Parathyroid adenoma (tissue), 2 donors: ENCODE results near the gene DOCK2.

ENCODE experiments used
- H2AFZ ChIP-seq: fragments of 300-600 bp; sonication (generic); one replicate; pipeline ENCODE4 v1.7.0; 2017; ENCODE audit warnings: antibody characterized with exemption, mild to moderate bottlenecking
- H3K27ac ChIP-seq: fragments of 300-600 bp; sonication (generic); one replicate; pipeline ENCODE4 v1.7.0; 2017
- H3K27me3 ChIP-seq: fragments of 300-600 bp; sonication (generic); one replicate; pipeline ENCODE4 v1.7.0; 2017; ENCODE audit warnings: low read length; ENCODE audit not compliant: control insufficient read depth, insufficient read depth
- H3K36me3 ChIP-seq: fragments of 300-600 bp; sonication (generic); one replicate; pipeline ENCODE4 v1.7.0; 2017; ENCODE audit warnings: low read length; ENCODE audit not compliant: control insufficient read depth, insufficient read depth
- H3K4me1 ChIP-seq: fragments of 300-600 bp; sonication (generic); one replicate; pipeline ENCODE4 v1.7.0; 2017; ENCODE audit warnings: control low read depth
- H3K4me2 ChIP-seq: fragments of 300-600 bp; sonication (generic); one replicate; pipeline ENCODE4 v1.7.0; 2017; ENCODE audit warnings: low read length
- H3K4me3 ChIP-seq: fragments of 300-600 bp; sonication (generic); one replicate; pipeline ENCODE4 v1.7.0; 2017; ENCODE audit warnings: low read depth, low read length
- H3K79me2 ChIP-seq: fragments of 300-600 bp; sonication (generic); one replicate; pipeline ENCODE4 v1.7.0; 2017; ENCODE audit warnings: control low read depth
- H3K9ac ChIP-seq: fragments of 300-600 bp; sonication (generic); one replicate; pipeline ENCODE4 v1.7.0; 2017; ENCODE audit warnings: mild to moderate bottlenecking
- H3K9me3 ChIP-seq: fragments of 300-600 bp; sonication (generic); one replicate; pipeline ENCODE4 v1.7.0; 2017; ENCODE audit warnings: low read length; ENCODE audit not compliant: control insufficient read depth
- TF ChIP-seq, protein P1 (sequence below): fragments of 300-600 bp; sonication (generic); IDR thresholded peaks from one replicate; pipeline ENCODE4 v1.7.0; 2017; ENCODE audit warnings: antibody characterized with exemption, mild to moderate bottlenecking
- donor health status: primary hyperparathyroidism.

Gene DOCK2

DNA sequence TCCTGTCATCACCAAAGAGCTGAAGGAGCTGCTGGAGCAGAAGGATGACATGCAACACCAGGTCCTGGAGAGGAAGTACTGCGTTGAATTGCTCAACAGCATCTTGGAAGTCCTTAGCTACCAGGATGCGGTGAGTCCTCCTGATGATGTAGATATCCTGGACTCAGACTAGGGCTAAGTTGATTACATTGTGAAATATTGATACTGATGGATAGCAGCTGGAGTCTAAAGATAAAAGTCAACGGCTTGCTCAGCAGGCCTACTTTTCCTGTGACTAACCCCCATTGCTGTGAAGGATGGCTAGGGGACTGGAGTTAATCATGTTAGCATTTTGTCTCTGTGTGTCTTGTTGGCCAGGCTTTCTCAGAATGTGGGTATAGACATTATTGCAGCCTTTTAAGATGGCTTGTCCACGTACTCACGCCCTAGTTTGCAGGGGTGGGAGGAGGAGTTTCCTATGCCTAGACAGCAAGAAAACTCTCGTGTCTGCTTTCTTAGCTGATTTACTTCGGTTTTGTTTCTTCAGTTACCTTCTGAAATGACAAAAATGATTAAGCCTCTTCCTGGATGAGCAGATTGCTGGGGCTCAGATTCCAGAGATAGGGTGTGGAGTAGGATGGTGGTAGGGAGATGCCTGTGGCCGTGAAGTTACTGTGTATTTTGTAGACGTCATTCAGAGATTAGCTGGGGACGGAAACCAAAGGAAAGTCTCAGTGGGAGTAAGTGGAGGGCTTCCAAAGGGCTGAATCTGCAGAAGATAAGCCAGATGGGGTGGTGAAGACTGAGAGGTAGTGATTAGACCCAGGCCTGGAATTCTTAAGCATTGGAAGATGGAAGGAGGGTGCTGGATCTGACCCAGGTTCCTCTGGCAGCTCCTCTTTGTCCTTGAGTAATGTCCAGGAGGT is 166.3 kb downstream of the DOCK2 start:
- TF ChIP-seq, protein P1, sequence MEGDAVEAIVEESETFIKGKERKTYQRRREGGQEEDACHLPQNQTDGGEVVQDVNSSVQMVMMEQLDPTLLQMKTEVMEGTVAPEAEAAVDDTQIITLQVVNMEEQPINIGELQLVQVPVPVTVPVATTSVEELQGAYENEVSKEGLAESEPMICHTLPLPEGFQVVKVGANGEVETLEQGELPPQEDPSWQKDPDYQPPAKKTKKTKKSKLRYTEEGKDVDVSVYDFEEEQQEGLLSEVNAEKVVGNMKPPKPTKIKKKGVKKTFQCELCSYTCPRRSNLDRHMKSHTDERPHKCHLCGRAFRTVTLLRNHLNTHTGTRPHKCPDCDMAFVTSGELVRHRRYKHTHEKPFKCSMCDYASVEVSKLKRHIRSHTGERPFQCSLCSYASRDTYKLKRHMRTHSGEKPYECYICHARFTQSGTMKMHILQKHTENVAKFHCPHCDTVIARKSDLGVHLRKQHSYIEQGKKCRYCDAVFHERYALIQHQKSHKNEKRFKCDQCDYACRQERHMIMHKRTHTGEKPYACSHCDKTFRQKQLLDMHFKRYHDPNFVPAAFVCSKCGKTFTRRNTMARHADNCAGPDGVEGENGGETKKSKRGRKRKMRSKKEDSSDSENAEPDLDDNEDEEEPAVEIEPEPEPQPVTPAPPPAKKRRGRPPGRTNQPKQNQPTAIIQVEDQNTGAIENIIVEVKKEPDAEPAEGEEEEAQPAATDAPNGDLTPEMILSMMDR = no peak
- Histone ChIP-seq H3K9me3 (no peaks in the 10 kb centered on the region), H3K27me3 (no peaks in the 10 kb centered on the region), H3K79me2 (no peaks in the 10 kb centered on the region), H3K9ac (no peak overlapping the region), H3K4me2 (no peak overlapping the region), H3K27ac (no peak overlapping the region), H3K4me3 (no peak overlapping the region), H3K4me1 (no peaks in the 10 kb centered on the region), H2AFZ (peak overlapping the region; percentile 16), H3K36me3 (no peaks in the 10 kb centered on the region)

DNA sequence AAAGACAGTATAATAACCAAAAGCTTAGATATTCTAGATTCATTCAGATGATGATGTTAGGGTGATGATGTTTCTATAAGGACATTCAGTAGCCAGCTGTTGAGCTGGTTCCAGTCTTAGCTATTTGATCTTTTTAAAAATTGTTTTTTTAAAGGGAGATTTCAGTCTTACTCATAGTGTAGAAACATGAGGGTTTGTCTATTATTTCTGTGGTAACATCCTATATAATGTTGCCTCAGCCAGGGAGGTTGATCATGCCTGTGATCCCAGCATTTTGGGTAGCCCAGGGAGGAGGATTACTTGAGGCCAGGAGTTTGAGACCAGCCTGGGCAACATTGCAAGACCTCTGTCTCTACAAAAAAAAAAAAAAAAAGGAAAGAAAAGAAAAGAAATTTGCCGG is 167.8 kb downstream of the DOCK2 start:
- H2AFZ ChIP-seq = no peak overlapping the region
- H3K9ac ChIP-seq = no peak overlapping the region
- TF ChIP-seq, protein P1 = no peak
- no peak overlapping the region for H3K4me2 ChIP-seq
- no peaks in the 10 kb centered on the region for H3K27me3 ChIP-seq
- H3K79me2 ChIP-seq = no peaks in the 10 kb centered on the region
- no peaks in the 10 kb centered on the region for H3K9me3 ChIP-seq
- no peak overlapping the region for H3K27ac ChIP-seq
- H3K4me1 ChIP-seq = no peaks in the 10 kb centered on the region
- no peaks in the 10 kb centered on the region for H3K36me3 ChIP-seq
- no peak overlapping the region for H3K4me3 ChIP-seq

DNA sequence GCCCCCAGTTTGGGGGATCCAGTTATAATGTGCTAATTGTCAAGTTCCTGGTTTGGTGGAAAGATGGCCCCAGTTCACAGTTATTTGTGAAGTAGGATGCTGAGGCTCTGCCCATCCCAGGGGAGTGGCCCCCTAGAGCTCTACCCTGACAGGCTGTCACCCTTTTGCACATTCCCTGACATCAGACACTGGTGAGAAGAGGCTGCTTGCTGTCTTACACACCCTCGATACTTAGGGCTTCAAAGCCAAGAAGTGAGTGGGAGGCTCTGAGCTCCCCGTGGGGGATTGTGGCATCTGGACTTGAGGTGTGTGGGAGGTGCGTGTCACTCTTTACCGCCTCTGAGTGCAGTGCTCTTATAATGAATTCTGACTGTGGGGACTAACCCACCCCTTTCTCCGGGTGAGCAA is 168.5 kb downstream of the DOCK2 start:
- H3K36me3 ChIP-seq = no peaks in the 10 kb centered on the region
- H3K9me3 ChIP-seq = no peaks in the 10 kb centered on the region
- no peak overlapping the region for H3K27ac ChIP-seq
- H3K27me3 ChIP-seq = no peaks in the 10 kb centered on the region
- no peaks in the 10 kb centered on the region for H3K79me2 ChIP-seq
- no peaks in the 10 kb centered on the region for H3K4me1 ChIP-seq
- H3K9ac ChIP-seq = no peak overlapping the region
- no peak overlapping the region for H3K4me3 ChIP-seq
- no peak overlapping the region for H2AFZ ChIP-seq
- TF ChIP-seq, protein P1 = no peak
- H3K4me2 ChIP-seq = no peak overlapping the region

DNA sequence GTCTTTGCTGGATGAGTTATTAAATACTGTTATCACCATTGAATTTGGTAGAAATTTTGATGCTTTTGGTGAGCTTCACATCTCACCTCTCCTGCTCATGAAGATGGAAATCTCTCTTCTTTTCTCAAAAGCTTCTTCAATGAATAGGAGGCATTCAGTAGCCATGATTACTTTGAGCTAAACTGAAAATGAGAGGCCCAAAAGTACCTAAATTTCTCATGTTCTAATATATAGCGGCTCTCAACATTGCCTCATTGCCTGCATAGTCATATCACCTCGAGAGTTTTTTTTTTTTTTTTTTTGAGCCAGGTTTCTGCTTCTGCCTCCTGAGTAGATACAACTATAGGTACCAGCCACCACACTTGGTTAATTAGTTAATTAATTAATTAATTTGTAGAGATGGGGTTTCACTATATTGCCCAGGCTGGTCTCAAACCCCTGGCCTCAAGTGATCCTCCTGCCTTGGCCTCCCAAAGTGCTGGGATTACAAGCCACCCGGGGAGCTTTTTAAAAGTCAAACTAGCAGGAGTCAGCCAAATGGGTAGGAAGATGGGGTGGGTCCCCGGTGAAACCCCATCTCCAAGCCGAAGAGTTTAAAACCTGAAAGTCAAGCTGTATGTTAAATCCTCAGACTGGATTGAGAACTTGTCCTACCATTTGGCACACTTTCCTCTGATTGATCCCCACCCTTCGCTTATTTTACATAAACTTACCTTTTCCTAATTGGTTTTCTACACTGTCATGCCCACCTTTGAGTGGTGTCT is 169.0 kb downstream of the DOCK2 start:
- Histone ChIP-seq H3K27ac (no peak overlapping the region), H3K4me2 (no peak overlapping the region), H2AFZ (no peak overlapping the region), H3K36me3 (no peaks in the 10 kb centered on the region), H3K4me3 (no peak overlapping the region), H3K9ac (no peak overlapping the region), H3K4me1 (no peaks in the 10 kb centered on the region), H3K27me3 (no peaks in the 10 kb centered on the region), H3K9me3 (no peaks in the 10 kb centered on the region), H3K79me2 (no peaks in the 10 kb centered on the region)
- TF ChIP-seq, protein P1 = no peak
